H1 (cell line): Measurements from ENCODE around the gene P2RX2. TPM values are rescaled to one million over a fixed set of nuclear protein-coding genes. Genes with fewer than 3 reads are reported as not detected.

Experiments used
- CHD7 ChIP-seq: fragments of 300-600 bp; sonication (generic); IDR thresholded peaks from 2 replicates; pipeline ENCODE4 v1.7.1; 2012; ENCODE audit warnings: low read length, moderate library complexity, mild to moderate bottlenecking, inconsistent platforms; ENCODE audit not compliant: insufficient replicate concordance
- RFX5 ChIP-seq: IDR thresholded peaks from 2 replicates; pipeline ENCODE4 v1.6.1; 2011; ENCODE audit warnings: low read depth, low read length, improper control_type of control experiment, borderline replicate concordance
- polyA plus RNA-seq, 7 experiments: library from polyadenylated mRNA; depleted of rRNA in 3 of 7; stranded (reverse) in 5 of 7; unstranded in 2 of 7; fragments of >200 nt in 5 of 7; fragments of 200-250 nt in 2 of 7; gene quantifications; 1 replicate in 5 of 7; 2 replicates in 1 of 7; 4 replicates in 1 of 7; pipeline versions ENCODE4 v1.2.1 to v1.2.3, GENCODE V29; 2011 to 2013; ENCODE audit warnings: missing spikeins in 2 of 7, mixed read lengths in 2 of 7
- total RNA-seq: library from RNA; stranded (reverse); fragmentation: NEBNext Ultra II Directional; extraction: Animal tissue kit (Norgen Biotek cat#: 25700); gene quantifications from 2 replicates; pipeline ENCODE4 v1.2.1, GENCODE V29; 2021

The P2RX2 gene
- total and polyA plus RNA-seq, 2 of the 8 experiments (the other 6 are each of a cell fraction or from before 2014, with no cell fraction given), result 0.84 to 2.2 TPM

GRCh38 chr12:132588821-132589669 is 29.5 kb upstream of the P2RX2 start (continued):
- no peak for TF ChIP-seq CHD7
- TF ChIP-seq RFX5, result no peak
